KBM-7 (cell line): ENCODE results near the gene ZSWIM5.

Experiments
- DNase-seq: peaks from one replicate; pipeline ENCODE4 v3.0.0-alpha.2; 2015
- in situ Hi-C: fragments of 300-500 bp; cut with MboI; formaldehyde crosslinking; loops from 2 replicates; pipeline ENCODE4 v1.14.3; 2020; ENCODE audit warnings: low sequenced_read_pairs, low pct_unique_long_range_greater_than_20kb, mixed read lengths

The ZSWIM5 gene

GRCh38 chr1:45044916-45045315 lies 161.5 kb downstream of the ZSWIM5 start:
- no peak for DNase-seq
- in situ Hi-C loops, result no loop called here

- in situ Hi-C loops, result no loop called here
- no peak for DNase-seq
These were observed 163.3 kb downstream of the ZSWIM5 start for GRCh38 chr1:45043094-45043493.

- no peak for DNase-seq
- in situ Hi-C loops, result no loop called here
These were observed 166.1 kb downstream of the ZSWIM5 start for GRCh38 chr1:45040297-45040696.

- no peak for DNase-seq
- in situ Hi-C loops, result no loop called here
These were observed 167.6 kb downstream of the ZSWIM5 start for GRCh38 chr1:45038661-45039364.

- in situ Hi-C loops, result no loop called here
These were observed 168.2 kb downstream of the ZSWIM5 start for GRCh38 chr1:45038240-45038639.

GRCh38 chr1:45037456-45037855 lies 168.9 kb downstream of the ZSWIM5 start:
- DNase-seq, result no peak
- in situ Hi-C loops, result no loop called here

More at GRCh38 chr1:45038240-45038639, 168.2 kb downstream of the ZSWIM5 start:
- DNase-seq, result no peak

GRCh38 chr1:45035631-45036301 lies 170.6 kb downstream of the ZSWIM5 start:
- DNase-seq, result no peak
- in situ Hi-C loops, result no loop called here

GRCh38 chr1:45033356-45033755 lies 173.0 kb downstream of the ZSWIM5 start:
- no peak for DNase-seq
- in situ Hi-C loops, result no loop called here

- DNase-seq, result no peak
- in situ Hi-C loops, result no loop called here
These were observed 173.6 kb downstream of the ZSWIM5 start for GRCh38 chr1:45032837-45033236.

GRCh38 chr1:45026446-45026845 lies 180.0 kb downstream of the ZSWIM5 start:
- in situ Hi-C loops, result no loop called here
- no peak for DNase-seq

GRCh38 chr1:45023663-45024062 lies 182.7 kb downstream of the ZSWIM5 start:
- no peak for DNase-seq
- in situ Hi-C loops, result no loop called here

GRCh38 chr1:45018599-45019230 lies 187.7 kb downstream of the ZSWIM5 start:
- peak; percentile 55 for DNase-seq
- in situ Hi-C loops, result loop anchor here (10.0 kb wide), 2 partner anchors 276 to 476 kb away; partner anchors contain the start of gene TESK2

- in situ Hi-C loops, result loop anchor here (10.0 kb wide), 2 partner anchors 278 to 478 kb away; partner anchors contain the start of gene TESK2
- DNase-seq, result no peak
These were observed 189.6 kb downstream of the ZSWIM5 start for GRCh38 chr1:45016767-45017166.

- in situ Hi-C loops, result loop anchor here (10.0 kb wide), 2 partner anchors 279 to 479 kb away; partner anchors contain the start of gene TESK2
- no peak for DNase-seq
These were observed 190.2 kb downstream of the ZSWIM5 start for GRCh38 chr1:45016090-45016697.

GRCh38 chr1:45015683-45016082 lies 190.7 kb downstream of the ZSWIM5 start:
- in situ Hi-C loops, result loop anchor here (10.0 kb wide), 2 partner anchors 279 to 479 kb away; partner anchors contain the start of gene TESK2
- DNase-seq, result no peak

- DNase-seq, result peak; percentile 91
- in situ Hi-C loops, result loop anchor here (10.0 kb wide), 2 partner anchors 280 to 480 kb away; partner anchors contain the start of gene TESK2
These were observed 191.9 kb downstream of the ZSWIM5 start for GRCh38 chr1:45014321-45015028.

GRCh38 chr1:45013551-45014209 lies 192.7 kb downstream of the ZSWIM5 start:
- no peak for DNase-seq
- in situ Hi-C loops, result loop anchor here (10.0 kb wide), 2 partner anchors 281 to 481 kb away; partner anchors contain the start of gene TESK2

GRCh38 chr1:45012639-45013278 lies 193.6 kb downstream of the ZSWIM5 start:
- in situ Hi-C loops, result loop anchor here (10.0 kb wide), 2 partner anchors 282 to 482 kb away; partner anchors contain the start of gene TESK2
- peak; percentile 86 for DNase-seq
